ENCODE results near the gene NTM. TPM values are rescaled to one million over a fixed set of nuclear protein-coding genes. Genes with fewer than 3 reads are reported as not detected.

The NTM gene
- total RNA-seq, 1 experiment from 2014 or later: 9.9 TPM

DNA sequence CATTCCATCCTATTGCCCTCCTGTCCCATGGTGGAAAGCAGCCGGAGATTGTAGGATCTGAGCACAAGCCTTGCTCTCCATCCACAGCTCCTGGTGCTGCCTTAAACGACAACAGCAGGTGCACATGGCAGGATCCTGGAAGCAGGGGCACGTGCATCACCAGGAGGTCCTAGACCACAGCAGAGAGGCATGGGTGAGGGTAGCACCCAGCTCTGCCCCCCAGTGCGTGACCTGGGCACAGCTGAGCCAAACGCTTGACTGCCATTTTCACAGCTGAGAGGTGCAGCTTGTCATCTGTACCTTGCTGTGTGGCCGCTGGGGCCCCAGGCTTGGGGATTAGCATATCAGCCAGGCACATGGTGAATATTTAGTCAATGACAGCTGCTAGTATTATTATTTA, 92.7 kb downstream of the NTM start:
- Histone ChIP-seq H4K91ac (ENCODE audit: insufficient read length, low read depth, low read length) (no peak overlapping the region), H4K8ac (replicated peaks; ENCODE audit: insufficient read length, low read depth, low read length) (no peak overlapping the region), H2AFZ (ENCODE audit: low read length) (no peak overlapping the region), H2BK5ac (ENCODE audit: insufficient read length, low read length) (no peak overlapping the region), H4K5ac (ENCODE audit: insufficient read length, low read depth, low read length) (no peak overlapping the region), H3K23ac (ENCODE audit: insufficient read length, low read depth, low read length) (no peak overlapping the region), H3K9ac (ENCODE audit: extremely low read depth, insufficient read length, low read length) (no peak overlapping the region), H2BK20ac (ENCODE audit: low read depth, low read length, poor library complexity, severe bottlenecking) (no peak overlapping the region), H2AK5ac (ENCODE audit: insufficient read length, low read length) (no peak overlapping the region), H3K79me1 (ENCODE audit: insufficient read depth, low read depth, low read length, poor library complexity, severe bottlenecking) (no peaks in the 10 kb centered on the region), H3T11ph (ENCODE audit: low read length) (no peak overlapping the region), H3K27ac (ENCODE audit: insufficient read length, low read depth, low read length) (no peak overlapping the region), H3K14ac (ENCODE audit: insufficient read depth, low read length) (no peak overlapping the region; the same call in 1 of the 2 replicates), H3K9me3 (ENCODE audit: control insufficient read depth, low read depth, low read length) (no peaks in the 10 kb centered on the region), H3K4me1 (ENCODE audit: insufficient read depth, low read length) (0 out of 2 replicates have a peak, but pooled peaks cover 3% of the 10 kb centered on the region), H3K4me2 (ENCODE audit: insufficient read depth, insufficient read length, low read length) (no peak overlapping the region), H3K4ac (ENCODE audit: low read depth, low read length) (no peak overlapping the region), H2BK12ac (ENCODE audit: insufficient read length, low read depth, low read length) (no peak overlapping the region), H3K18ac (ENCODE audit: insufficient read length, low read depth, low read length) (no peak overlapping the region), H3K79me2 (ENCODE audit: insufficient read depth, low read length) (no peaks in the 10 kb centered on the region), H2BK15ac (ENCODE audit: low read depth, low read length) (no peak overlapping the region), H3K56ac (ENCODE audit: insufficient read length, low read depth, low read length) (no peak overlapping the region), H2BK120ac (ENCODE audit: low read depth, low read length, poor library complexity, severe bottlenecking) (no peak overlapping the region), H3K27me3 (ENCODE audit: insufficient read depth, low read length) (no peaks in the 10 kb centered on the region), H4K20me1 (ENCODE audit: control insufficient read depth, insufficient read depth, insufficient read length) (no peaks in the 10 kb centered on the region), H3K23me2 (ENCODE audit: insufficient read length, low read depth, low read length, poor library complexity, severe bottlenecking) (no peaks in the 10 kb centered on the region)
- TF ChIP-seq, protein P1, sequence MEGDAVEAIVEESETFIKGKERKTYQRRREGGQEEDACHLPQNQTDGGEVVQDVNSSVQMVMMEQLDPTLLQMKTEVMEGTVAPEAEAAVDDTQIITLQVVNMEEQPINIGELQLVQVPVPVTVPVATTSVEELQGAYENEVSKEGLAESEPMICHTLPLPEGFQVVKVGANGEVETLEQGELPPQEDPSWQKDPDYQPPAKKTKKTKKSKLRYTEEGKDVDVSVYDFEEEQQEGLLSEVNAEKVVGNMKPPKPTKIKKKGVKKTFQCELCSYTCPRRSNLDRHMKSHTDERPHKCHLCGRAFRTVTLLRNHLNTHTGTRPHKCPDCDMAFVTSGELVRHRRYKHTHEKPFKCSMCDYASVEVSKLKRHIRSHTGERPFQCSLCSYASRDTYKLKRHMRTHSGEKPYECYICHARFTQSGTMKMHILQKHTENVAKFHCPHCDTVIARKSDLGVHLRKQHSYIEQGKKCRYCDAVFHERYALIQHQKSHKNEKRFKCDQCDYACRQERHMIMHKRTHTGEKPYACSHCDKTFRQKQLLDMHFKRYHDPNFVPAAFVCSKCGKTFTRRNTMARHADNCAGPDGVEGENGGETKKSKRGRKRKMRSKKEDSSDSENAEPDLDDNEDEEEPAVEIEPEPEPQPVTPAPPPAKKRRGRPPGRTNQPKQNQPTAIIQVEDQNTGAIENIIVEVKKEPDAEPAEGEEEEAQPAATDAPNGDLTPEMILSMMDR (conservative IDR thresholded peaks at IDR 0.05): no peak
- Mint-ChIP-seq H3K27ac (no peak overlapping the region), H3K4me1 (peaks cover 18 to 28% of the 10 kb centered on the region in 2 experiments), H3K27me3 (ENCODE audit: low read depth) (no peaks in the 10 kb centered on the region; the same call in 1 of the 2 replicates), H3K4me3 (no peak overlapping the region), H3K9me3 (no peaks in the 10 kb centered on the region; a peak in 1 of 5 replicates), H3K36me3 (ENCODE audit: insufficient read depth in 1 of 3, low read depth in 3 of 3) (no peaks in the 10 kb centered on the region)
- no peak for DNase-seq
- no CpG with 5 or more reads among the region's 6 CpGs for WGBS (ENCODE audit: extremely low coverage, insufficient read length, low lambda C conversion rate)
